OCI-LY7 (cell line): ENCODE results near the gene FOXN4. TPM values are rescaled to one million over a fixed set of nuclear protein-coding genes. Genes with fewer than 3 reads are reported as not detected.

Source experiments
- BruUV-seq: library from RNA; stranded (reverse); fragments of 400-500 nt; replicated peaks from 2 replicates; lab custom pipeline; 2021; lab: Mats Ljungman, UMichigan
- CTCF ChIA-PET: fragments of 300-600 bp; sonication (Branson Sonifier 250); formaldehyde crosslinking; loops from one replicate; lab custom pipeline; 2022; ENCODE audit warnings: antibody characterized with exemption; ENCODE audit not compliant: unreplicated experiment; lab: Charles Lee
- POLR2A ChIA-PET: fragments of 300-600 bp; sonication (Branson Sonifier 250); formaldehyde crosslinking; loops from one replicate; lab custom pipeline; 2022; ENCODE audit warnings: antibody characterized with exemption; lab: Charles Lee
- DNase-seq: peaks from one replicate; pipeline ENCODE4 v3.0.0-alpha.2; 2015; ENCODE audit warnings: low spot score
- H2AFZ ChIP-seq: fragments of 200-600 bp; sonication (generic), shearing (Covaris generic); 2 replicates; pipeline ENCODE4 v1.6.1; 2014; ENCODE audit warnings: mild to moderate bottlenecking, antibody characterized with exemption, low read length, moderate library complexity
- H3K27ac ChIP-seq: fragments of 200-600 bp; sonication (generic); 2 replicates; pipeline ENCODE4 v1.5.1; 2014; ENCODE audit warnings: mixed run types, low read depth, mild to moderate bottlenecking, moderate library complexity, low read length, inconsistent platforms; ENCODE audit not compliant: poor library complexity, severe bottlenecking
- H3K36me3 ChIP-seq: fragments of 200-600 bp; sonication (generic); 2 replicates; pipeline ENCODE4 v1.6.1; 2014; ENCODE audit warnings: mild to moderate bottlenecking, antibody characterized with exemption, low read length, moderate library complexity, mixed read lengths; ENCODE audit not compliant: insufficient read depth
- H3K4me1 ChIP-seq: fragments of 200-600 bp; sonication (generic); 2 replicates; pipeline ENCODE4 v1.5.1; 2014; ENCODE audit warnings: mild to moderate bottlenecking, low read length; ENCODE audit not compliant: insufficient read depth, poor library complexity, severe bottlenecking
- H3K4me2 ChIP-seq: fragments of 200-600 bp; sonication (generic); 2 replicates; pipeline ENCODE4 v1.6.1; 2014; ENCODE audit warnings: mild to moderate bottlenecking, low read length
- H3K4me3 ChIP-seq: fragments of 200-600 bp; sonication (generic); 2 replicates; pipeline ENCODE4 v1.5.1; 2014; ENCODE audit warnings: mild to moderate bottlenecking, low read depth, low read length; ENCODE audit not compliant: poor library complexity, severe bottlenecking
- H3K79me2 ChIP-seq: fragments of 200-600 bp; sonication (generic); 2 replicates; pipeline ENCODE4 v1.6.1; 2016; ENCODE audit warnings: low read depth, mild to moderate bottlenecking, low read length, moderate library complexity, mixed read lengths; ENCODE audit not compliant: insufficient read depth
- H3K9me2 ChIP-seq: fragments of 200-600 bp; sonication (generic); 2 replicates; pipeline ENCODE4 v1.6.1; 2016; ENCODE audit warnings: mild to moderate bottlenecking, low read length, mixed read lengths; ENCODE audit not compliant: insufficient read depth
- H3K9me3 ChIP-seq: fragments of 200-600 bp; sonication (generic); 2 replicates; pipeline ENCODE4 v1.6.1; 2014; ENCODE audit warnings: mild to moderate bottlenecking, mixed run types, low read length, mixed read lengths
- H4K20me1 ChIP-seq: fragments of 200-600 bp; sonication (generic); 2 replicates; pipeline ENCODE4 v1.6.1; 2014; ENCODE audit warnings: mild to moderate bottlenecking, antibody characterized with exemption, low read length, moderate library complexity, mixed read lengths; ENCODE audit not compliant: insufficient read depth
- CTCF ChIP-seq: fragments of 200-600 bp; sonication (generic); conservative IDR thresholded peaks from 2 replicates; pipeline ENCODE4 v1.5.1; 2014; ENCODE audit warnings: mild to moderate bottlenecking, antibody characterized with exemption, low read length, moderate library complexity, mixed read lengths
- EZH2phosphoT487 ChIP-seq: fragments of 200-600 bp; sonication (generic); IDR thresholded peaks from 2 replicates; pipeline ENCODE4 v1.6.1; 2018; ENCODE audit warnings: low read depth, borderline replicate concordance, mild to moderate bottlenecking, mixed run types, antibody characterized with exemption, low read length, moderate library complexity, mixed read lengths
- intact Hi-C: fragments of 100-400 bp; cut with micrococcal nuclease; formaldehyde crosslinking; loops from one replicate; pipeline ENCODE4 v1.10.0; 2022; ENCODE audit not compliant: unreplicated experiment
- total RNA-seq, 2 experiments: library from RNA; depleted of rRNA in 1 of 2; stranded (reverse); fragments of >200 nt in 1 of 2; shearing (Covaris generic) in 1 of 2; gene quantifications; 2 replicates each; pipeline ENCODE4 v1.2.3, GENCODE V29; 2014 to 2022

The FOXN4 gene
- total RNA-seq, 2 experiments from 2014 or later, result 2.7 to 4.5 TPM

GRCh38 chr12:109281452-109281851, 27.6 kb downstream of the FOXN4 start:
- BruUV-seq, result no TSS peak
- H2AFZ ChIP-seq, result no peak overlapping the region
- CTCF ChIA-PET, result no interaction called here

GRCh38 chr12:109279525-109279924, 29.6 kb downstream of the FOXN4 start:
- H3K9me3 ChIP-seq, result no peaks in the 10 kb centered on the region
- H2AFZ ChIP-seq, result no peak overlapping the region
- no peak for DNase-seq
- intact Hi-C loops, result no loop called here
- ChIA-PET CTCF (no interaction called here), POLR2A (interaction anchor here (0.7 kb wide), 1 partner anchor 274 kb away, joined by 4 read pairs; no protein-coding TSS in a partner anchor)
- no TSS peak for BruUV-seq
- H3K27ac ChIP-seq, result no peak overlapping the region
- H3K36me3 ChIP-seq, result no peaks in the 10 kb centered on the region
- no peak overlapping the region for H3K4me2 ChIP-seq
- H3K79me2 ChIP-seq, result no peaks in the 10 kb centered on the region
- peaks cover 7% of the 10 kb centered on the region for H3K4me1 ChIP-seq
- no peaks in the 10 kb centered on the region for H3K9me2 ChIP-seq
- no peaks in the 10 kb centered on the region for H4K20me1 ChIP-seq
- H3K4me3 ChIP-seq, result no peak overlapping the region
- no peak for TF ChIP-seq EZH2phosphoT487
- TF ChIP-seq CTCF, result no peak

More at GRCh38 chr12:109281452-109281851, 27.6 kb downstream of the FOXN4 start:
- H3K4me3 ChIP-seq, result no peak overlapping the region
- no peak overlapping the region for H3K4me2 ChIP-seq
- TF ChIP-seq EZH2phosphoT487 (no peak), CTCF (no peak)
- H3K36me3 ChIP-seq, result no peaks in the 10 kb centered on the region
- H3K27ac ChIP-seq, result no peak overlapping the region
- H3K9me2 ChIP-seq, result no peaks in the 10 kb centered on the region
- POLR2A ChIA-PET, result no interaction called here
- intact Hi-C loops, result no loop called here
- H3K79me2 ChIP-seq, result no peaks in the 10 kb centered on the region
- H3K4me1 ChIP-seq, result peaks cover 5% of the 10 kb centered on the region
- no peak for DNase-seq
- no peaks in the 10 kb centered on the region for H4K20me1 ChIP-seq
- H3K9me3 ChIP-seq, result no peaks in the 10 kb centered on the region

GRCh38 chr12:109278912-109279311, 30.2 kb downstream of the FOXN4 start:
- H3K4me3 ChIP-seq, result no peak overlapping the region
- no peak overlapping the region for H2AFZ ChIP-seq
- ChIA-PET POLR2A (no interaction called here), CTCF (no interaction called here)
- H3K9me2 ChIP-seq, result no peaks in the 10 kb centered on the region
- H3K4me1 ChIP-seq, result peaks cover 7% of the 10 kb centered on the region
- H3K27ac ChIP-seq, result no peak overlapping the region
- TF ChIP-seq CTCF, result no peak
- TF ChIP-seq EZH2phosphoT487, result no peak
- H3K36me3 ChIP-seq, result no peaks in the 10 kb centered on the region
- no TSS peak for BruUV-seq
- intact Hi-C loops, result no loop called here
- no peaks in the 10 kb centered on the region for H3K79me2 ChIP-seq
- H3K9me3 ChIP-seq, result no peaks in the 10 kb centered on the region
- no peaks in the 10 kb centered on the region for H4K20me1 ChIP-seq
- H3K4me2 ChIP-seq, result no peak overlapping the region
- no peak for DNase-seq
